A673 (cell line): ENCODE results near the gene BATF3.

Experiments used
- CTCF ChIP-seq: fragments of 300-800, 200-600 bp; sonication (generic); conservative IDR thresholded peaks from 2 replicates; pipeline ENCODE4 v1.5.1; 2017; ENCODE audit warnings: low read depth, mild to moderate bottlenecking, antibody characterized with exemption, low read length, moderate library complexity, mixed read lengths
- EZH2 ChIP-seq: fragments of 200-600 bp; sonication (generic); IDR thresholded peaks from 2 replicates; pipeline ENCODE4 v1.6.1; 2017; ENCODE audit warnings: borderline replicate concordance, low read depth, mild to moderate bottlenecking, mixed read lengths, antibody characterized with exemption, low read length; ENCODE audit not compliant: poor library complexity, severe bottlenecking

- TF ChIP-seq CTCF (no peak), EZH2 (no peak)
Measured at GRCh38 chr1:212687811-212688210, 11.8 kb downstream of the BATF3 start.
